Ectodermal cell (in vitro differentiated cells): ENCODE measurements around the gene ZFHX3.

Experiments used
- H3K27ac ChIP-seq: 2 replicates; pipeline ENCODE4 v1.7.0; 2013; ENCODE audit warnings: mild to moderate bottlenecking, low read depth, low read length; ENCODE audit not compliant: insufficient read depth, poor library complexity, severe bottlenecking
- H3K27me3 ChIP-seq: 2 replicates; pipeline ENCODE4 v1.7.0; 2013; ENCODE audit warnings: mild to moderate bottlenecking, low read length; ENCODE audit not compliant: insufficient read depth, control insufficient read depth, poor library complexity, severe bottlenecking
- H3K36me3 ChIP-seq: one replicate; pipeline ENCODE4 v1.7.0; 2013; ENCODE audit warnings: low read length; ENCODE audit not compliant: control insufficient read depth, insufficient read depth
- H3K4me1 ChIP-seq: one replicate; pipeline ENCODE4 v1.7.0; 2013; ENCODE audit warnings: low read length; ENCODE audit not compliant: control insufficient read depth, insufficient read depth
- H3K4me3 ChIP-seq: 2 replicates; pipeline ENCODE4 v1.7.0; 2013; ENCODE audit warnings: low read depth, low read length, control low read depth; ENCODE audit not compliant: insufficient read depth
- H3K9me3 ChIP-seq: 2 replicates; pipeline ENCODE4 v1.7.0; 2013; ENCODE audit warnings: mild to moderate bottlenecking, low read length, moderate library complexity; ENCODE audit not compliant: control insufficient read depth
- WGBS, 2 experiments: methylation state at CpG; one replicate each; pipeline ENCODE4 v1.1.7; 2013; ENCODE audit warnings: missing lambda C conversion rate in 2 of 2; 5-methylcytosine and 5-hydroxymethylcytosine counted together

ZFHX3 gene

DNA sequence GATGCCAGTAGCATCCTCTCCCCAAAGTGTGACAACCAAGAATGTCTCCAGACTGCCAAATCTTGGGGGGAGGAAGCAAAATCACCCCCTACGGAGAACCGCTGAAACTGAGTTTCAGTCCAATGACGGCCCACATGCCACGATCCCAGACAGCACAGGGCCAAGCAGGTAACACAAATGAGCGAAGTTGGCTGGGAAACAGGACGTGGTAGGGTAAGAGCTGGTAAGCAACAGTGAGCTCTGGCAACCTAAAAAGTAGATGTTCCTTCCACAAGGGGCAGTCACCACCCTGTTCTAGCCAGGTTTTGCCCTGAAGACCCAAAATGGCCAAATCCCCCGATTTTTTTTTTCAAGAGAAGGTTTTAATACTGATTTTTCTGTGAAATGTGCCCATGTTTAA lies 25.4 kb downstream of the ZFHX3 start:
- Histone ChIP-seq H3K4me3 (no peak overlapping the region), H3K36me3 (no peaks in the 10 kb centered on the region), H3K27ac (no peak overlapping the region), H3K9me3 (no peaks in the 10 kb centered on the region), H3K27me3 (peaks cover 23% of the 10 kb centered on the region), H3K4me1 (peaks cover 9% of the 10 kb centered on the region)
- WGBS, 2 experiments, result 91 to 92% methylated on average over 7 of the region's 7 CpGs

DNA sequence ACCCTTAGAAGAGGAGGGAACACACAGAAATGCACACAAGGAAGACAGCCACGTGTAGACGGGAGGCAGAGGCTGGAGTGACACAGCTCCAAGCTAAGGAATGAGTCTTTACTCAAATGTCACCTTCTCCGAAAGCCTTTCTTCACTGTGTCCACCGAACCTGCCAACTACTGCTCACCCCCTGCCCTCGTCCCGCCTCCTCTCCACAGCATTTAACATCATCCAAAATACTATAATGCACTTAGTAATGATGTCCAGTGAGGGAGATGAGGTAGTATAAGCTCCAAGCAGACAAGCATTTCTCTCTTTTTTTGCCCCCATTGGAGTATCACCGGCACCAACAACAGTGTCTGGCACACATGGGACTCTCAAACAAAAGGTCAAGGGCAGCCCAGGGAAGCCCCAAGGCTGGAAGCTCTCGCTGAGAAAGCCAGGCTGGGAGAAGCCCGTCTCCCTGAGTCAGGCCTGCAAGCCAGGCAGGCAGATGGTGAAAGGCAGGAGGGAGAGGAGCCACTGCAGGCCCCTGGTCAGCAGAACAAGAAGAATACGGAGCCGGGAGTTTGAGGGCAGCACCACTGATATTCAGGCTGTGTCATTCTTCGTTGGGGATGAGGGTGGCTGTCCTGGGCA lies 25.9 kb downstream of the ZFHX3 start:
- Histone ChIP-seq H3K27me3 (peaks cover 18% of the 10 kb centered on the region), H3K27ac (no peak overlapping the region), H3K36me3 (no peaks in the 10 kb centered on the region), H3K4me1 (peaks cover 9% of the 10 kb centered on the region), H3K9me3 (no peaks in the 10 kb centered on the region), H3K4me3 (no peak overlapping the region)
- WGBS, 2 experiments, result 93% methylated on average over 10 to 12 of the region's 12 CpGs

DNA sequence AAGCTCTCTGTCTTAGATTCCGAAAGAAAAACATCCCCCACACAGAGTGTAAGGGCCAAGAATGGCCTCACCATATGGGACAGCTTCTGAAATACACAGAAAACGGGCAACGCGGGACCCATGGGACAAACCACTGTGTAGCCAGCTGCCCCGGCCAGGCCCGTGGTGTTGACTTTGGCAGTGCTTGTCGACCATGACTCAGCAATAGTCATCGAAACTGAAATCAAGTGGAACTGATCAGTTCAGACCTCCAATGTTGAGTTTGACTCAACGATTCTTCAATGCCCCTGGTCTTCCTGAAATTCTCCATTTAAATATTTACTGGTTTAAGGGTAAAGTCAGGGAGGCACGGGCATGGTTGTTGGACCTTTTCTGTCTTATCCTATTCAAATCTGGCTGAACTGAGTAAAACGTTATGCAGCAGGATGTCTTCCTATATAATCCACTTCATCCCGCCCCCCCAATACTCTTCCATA lies 27.5 kb downstream of the ZFHX3 start:
- WGBS, 2 experiments, result 92 to 94% methylated on average over 12 of the region's 12 CpGs
- no peak overlapping the region for H3K27ac ChIP-seq
- no peaks in the 10 kb centered on the region for H3K9me3 ChIP-seq
- H3K36me3 ChIP-seq, result no peaks in the 10 kb centered on the region
- H3K4me1 ChIP-seq, result peaks cover 9% of the 10 kb centered on the region
- H3K27me3 ChIP-seq, result peaks cover 13% of the 10 kb centered on the region
- H3K4me3 ChIP-seq, result no peak overlapping the region

DNA sequence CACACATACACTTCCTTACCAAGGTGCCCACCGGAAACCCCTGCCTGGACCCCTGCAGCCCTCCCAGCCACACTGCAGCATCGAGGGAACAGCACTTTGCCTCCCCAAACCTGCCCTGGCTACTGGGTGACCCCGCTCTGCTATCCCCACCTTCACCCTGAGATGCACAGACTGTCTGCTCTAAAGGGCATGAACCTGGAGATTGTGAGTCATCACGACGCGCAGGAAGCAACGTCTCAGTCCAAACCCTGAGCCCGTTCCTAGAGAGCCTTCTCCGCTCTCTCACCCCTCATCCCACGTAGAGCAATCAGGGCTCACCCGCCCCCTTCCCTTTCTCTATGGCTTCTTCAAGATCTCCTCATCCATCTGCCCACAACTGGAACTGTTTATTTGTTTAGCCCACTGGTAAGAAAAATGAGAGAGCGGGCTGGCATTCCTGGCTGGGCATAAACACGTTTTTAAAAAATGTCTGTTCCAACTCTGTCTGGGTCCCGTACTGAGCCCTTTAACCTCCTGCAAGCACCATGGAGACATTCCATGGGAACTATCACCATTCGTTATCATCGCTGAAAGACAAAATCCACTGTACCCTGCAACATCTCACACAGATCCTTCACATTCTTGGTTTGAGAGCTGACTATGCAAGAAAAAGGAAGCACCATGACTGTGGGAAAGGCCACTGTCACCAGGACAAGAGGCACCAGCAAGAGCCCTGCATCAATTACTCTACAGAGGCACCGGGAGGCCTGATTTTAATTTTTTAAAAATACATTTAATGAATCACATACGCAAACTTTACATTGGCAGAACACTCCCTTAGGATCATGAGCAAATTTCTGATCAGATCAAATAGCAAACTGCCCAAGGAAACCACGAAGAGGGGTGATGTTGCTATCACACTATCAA lies 28.2 kb downstream of the ZFHX3 start:
- Histone ChIP-seq H3K4me1 (peaks cover 8% of the 10 kb centered on the region), H3K9me3 (no peaks in the 10 kb centered on the region), H3K4me3 (no peak overlapping the region), H3K36me3 (no peaks in the 10 kb centered on the region), H3K27me3 (peaks cover 7% of the 10 kb centered on the region), H3K27ac (no peak overlapping the region)
- 90% methylated on average over 19 of the region's 19 CpGs for WGBS, 2 experiments

DNA sequence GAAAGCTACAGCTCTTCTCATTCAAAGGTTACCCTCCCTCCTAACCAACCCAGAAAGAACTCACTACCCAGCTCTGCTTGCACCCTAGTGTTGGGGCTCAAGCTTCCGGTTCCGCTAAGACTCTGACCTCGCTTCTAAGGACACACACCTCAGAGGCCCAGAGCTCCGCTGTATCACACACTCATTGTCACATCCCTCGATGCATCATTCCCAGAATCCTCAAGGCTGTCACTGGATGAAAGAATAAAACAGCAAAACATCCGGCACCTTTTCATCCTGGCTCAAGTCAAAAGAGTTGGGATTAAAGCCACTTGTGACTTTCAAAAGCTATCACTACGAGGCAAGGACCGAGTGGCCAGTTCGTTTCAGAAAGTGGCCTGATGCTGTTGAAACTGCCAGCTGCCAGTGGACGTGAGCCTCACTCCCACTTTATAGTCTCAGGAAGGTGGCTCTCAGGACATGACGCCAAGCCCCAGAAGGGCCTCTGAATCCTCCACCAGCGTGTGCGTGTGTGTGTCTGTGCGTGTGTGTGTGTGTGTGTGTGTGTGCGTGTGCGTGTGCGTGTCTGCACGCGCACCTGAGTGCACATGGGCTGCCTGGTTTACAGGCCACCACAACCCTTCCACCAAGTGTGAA lies 29.0 kb downstream of the ZFHX3 start:
- no peak overlapping the region for H3K27ac ChIP-seq
- 80 to 83% methylated on average over 19 of the region's 19 CpGs for WGBS, 2 experiments
- no peak overlapping the region for H3K4me3 ChIP-seq
- no peaks in the 10 kb centered on the region for H3K27me3 ChIP-seq
- H3K9me3 ChIP-seq, result no peaks in the 10 kb centered on the region
- H3K36me3 ChIP-seq, result no peaks in the 10 kb centered on the region
- peaks cover 2% of the 10 kb centered on the region for H3K4me1 ChIP-seq

DNA sequence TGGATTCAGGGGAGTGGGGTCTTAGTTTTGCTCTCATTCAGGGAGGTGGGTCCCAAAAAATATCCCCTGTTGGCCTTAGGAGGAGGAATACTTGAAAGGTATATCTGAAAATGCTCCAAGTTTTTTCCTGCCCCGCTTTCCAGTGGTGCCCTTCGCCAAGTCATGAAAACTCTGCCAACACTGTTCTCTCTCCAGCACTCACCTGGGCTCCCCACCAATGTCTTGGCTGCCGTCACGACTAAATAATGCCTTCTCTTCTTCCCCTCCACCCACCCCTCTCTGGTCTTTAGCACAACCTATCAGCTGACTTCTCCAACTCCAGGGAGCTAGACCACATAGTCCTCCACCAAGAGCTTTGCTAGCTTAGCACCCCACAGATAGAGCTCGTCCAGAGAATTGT lies 30.6 kb downstream of the ZFHX3 start:
- Histone ChIP-seq H3K27me3 (no peaks in the 10 kb centered on the region), H3K36me3 (no peaks in the 10 kb centered on the region), H3K4me3 (no peak overlapping the region), H3K9me3 (no peaks in the 10 kb centered on the region), H3K4me1 (no peaks in the 10 kb centered on the region), H3K27ac (no peak overlapping the region)
- 84 to 89% methylated on average over 5 of the region's 5 CpGs for WGBS, 2 experiments

DNA sequence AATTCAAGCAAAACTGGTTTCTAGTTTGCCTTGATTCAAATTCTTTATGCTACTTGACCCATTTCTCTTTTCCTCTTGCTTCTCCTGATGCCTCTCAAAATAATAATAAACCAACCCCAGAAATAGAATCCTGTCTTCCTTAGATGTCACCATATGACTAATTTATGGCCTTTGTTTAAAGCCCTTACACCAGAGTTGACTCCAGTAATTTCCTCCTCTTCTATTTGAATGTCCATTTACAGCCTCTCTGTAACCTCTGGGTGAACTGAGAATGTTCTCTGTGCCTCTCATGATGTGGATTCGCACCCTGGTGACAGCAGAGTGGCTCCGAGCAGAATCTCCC lies 31.5 kb downstream of the ZFHX3 start:
- Histone ChIP-seq H3K27ac (no peak overlapping the region), H3K9me3 (no peaks in the 10 kb centered on the region), H3K4me3 (no peak overlapping the region), H3K36me3 (no peaks in the 10 kb centered on the region), H3K4me1 (no peaks in the 10 kb centered on the region), H3K27me3 (no peaks in the 10 kb centered on the region)
- WGBS, 2 experiments, result 86 to 88% methylated on average over 2 of the region's 2 CpGs

DNA sequence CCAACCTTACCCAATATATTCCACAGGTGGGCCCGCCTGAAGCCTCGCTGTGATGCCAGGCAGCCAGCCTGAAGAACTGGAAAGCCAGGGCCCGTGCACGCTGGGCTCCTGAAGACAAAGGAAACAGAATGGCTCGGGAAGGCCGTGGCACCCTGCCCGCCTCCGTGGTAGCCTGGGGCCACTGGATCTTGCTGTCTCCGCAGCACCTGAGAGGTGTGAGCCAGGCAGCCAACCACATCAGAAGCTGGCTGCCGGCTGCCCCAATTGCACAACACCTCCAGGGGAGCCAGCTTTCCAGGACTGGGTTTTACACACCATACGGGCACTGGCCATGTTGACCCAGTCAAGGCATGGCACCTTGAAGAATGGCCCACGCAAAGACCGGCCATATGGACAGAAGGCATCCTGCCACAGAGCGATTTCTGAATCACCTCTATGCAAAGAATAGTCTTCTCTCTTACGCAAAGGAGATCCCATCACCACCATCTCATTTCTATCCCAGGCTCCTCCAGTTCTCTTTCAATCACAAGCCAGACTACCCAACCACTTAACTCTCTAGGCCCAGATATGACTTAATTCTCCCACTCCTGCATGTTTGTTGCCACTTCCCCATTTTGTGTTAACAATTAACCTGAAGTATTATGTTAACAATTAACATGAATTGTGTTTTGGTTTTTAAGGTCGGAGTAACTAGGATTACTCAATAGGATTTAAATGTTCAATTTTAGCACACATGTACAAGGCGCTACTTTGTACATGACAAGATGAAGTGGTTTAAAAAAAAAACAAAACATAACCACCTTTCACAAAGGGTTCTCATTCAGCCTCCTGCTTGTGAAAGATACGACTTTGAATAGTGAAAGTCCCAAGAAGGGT lies 32.1 kb downstream of the ZFHX3 start:
- H3K27ac ChIP-seq, result no peak overlapping the region
- H3K4me3 ChIP-seq, result no peak overlapping the region
- no peaks in the 10 kb centered on the region for H3K9me3 ChIP-seq
- no peaks in the 10 kb centered on the region for H3K27me3 ChIP-seq
- WGBS, 2 experiments, result 92 to 93% methylated on average over 16 to 18 of the region's 18 CpGs
- no peaks in the 10 kb centered on the region for H3K36me3 ChIP-seq
- H3K4me1 ChIP-seq, result no peaks in the 10 kb centered on the region

DNA sequence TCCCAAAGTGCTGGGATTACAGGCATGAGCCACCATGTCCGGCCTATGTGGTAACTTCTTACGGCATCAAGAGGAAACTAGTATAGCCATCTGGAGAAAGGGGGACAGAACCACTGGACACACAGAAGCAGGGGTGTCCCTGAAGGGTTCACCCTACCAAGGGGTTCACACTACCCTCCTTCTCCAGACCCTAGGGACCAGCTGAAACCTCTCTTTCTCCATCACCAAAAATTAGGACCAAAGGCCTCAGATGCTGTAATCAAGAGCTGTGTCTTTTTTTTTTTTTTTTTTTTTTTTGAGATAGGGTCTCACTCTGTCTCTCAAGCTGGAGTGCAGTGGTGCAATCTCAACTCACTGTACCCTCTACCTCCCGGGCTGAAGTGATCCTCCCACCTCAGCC lies 33.2 kb downstream of the ZFHX3 start:
- WGBS, 2 experiments, result 87 to 91% methylated on average over 3 of the region's 3 CpGs

More for the DNA sequence above, 33.2 kb downstream of the ZFHX3 start:
- H3K27me3 ChIP-seq, result no peaks in the 10 kb centered on the region
- H3K9me3 ChIP-seq, result no peaks in the 10 kb centered on the region
- peaks cover 5% of the 10 kb centered on the region for H3K4me1 ChIP-seq
- H3K36me3 ChIP-seq, result no peaks in the 10 kb centered on the region
- H3K27ac ChIP-seq, result no peak overlapping the region
- no peak overlapping the region for H3K4me3 ChIP-seq
